ENCODE results near the gene NPHP4. TPM values are rescaled to one million over a fixed set of nuclear protein-coding genes. Genes with fewer than 3 reads are reported as not detected.
A peak's percentile ranks its signal among the peaks of the same experiment; 100 is the strongest.

NPHP4 gene
- total RNA-seq, 1 donor from 2014 or later: 19.0 TPM

- Mint-ChIP-seq H3K9me3 (no peaks in the 10 kb centered on the region), H3K4me1 (ENCODE audit: low read depth) (peaks cover 10% of the 10 kb centered on the region), H3K27me3 (ENCODE audit: low read depth) (no peaks in the 10 kb centered on the region), H3K36me3 (ENCODE audit: low read depth) (peaks cover 5% of the 10 kb centered on the region), H3K4me3 (ENCODE audit: low read depth) (no peak overlapping the region), H3K27ac (no peak overlapping the region)
- intact Hi-C loops (cut with micrococcal nuclease): no loop called here
- no peak for DNase-seq (ENCODE audit: low spot score)
Observed at GRCh38 chr1:5966543-5967205, 25.6 kb downstream of the NPHP4 start.

GRCh38 chr1:5965586-5966131, 26.6 kb downstream of the NPHP4 start:
- H3K36me3 Mint-ChIP-seq (ENCODE audit: low read depth): peaks cover 12% of the 10 kb centered on the region
- no peaks in the 10 kb centered on the region for H3K9me3 Mint-ChIP-seq
- H3K4me1 Mint-ChIP-seq (ENCODE audit: low read depth): peaks cover 16% of the 10 kb centered on the region
- H3K4me3 Mint-ChIP-seq (ENCODE audit: low read depth): no peak overlapping the region
- DNase-seq (ENCODE audit: low spot score): no peak
- intact Hi-C loops (cut with micrococcal nuclease): no loop called here
- H3K27ac Mint-ChIP-seq: no peak overlapping the region
- H3K27me3 Mint-ChIP-seq (ENCODE audit: low read depth): no peaks in the 10 kb centered on the region

GRCh38 chr1:5962265-5963105, 29.7 kb downstream of the NPHP4 start:
- no peak overlapping the region for H3K4me3 Mint-ChIP-seq (ENCODE audit: low read depth)
- no peaks in the 10 kb centered on the region for H3K9me3 Mint-ChIP-seq
- peak overlapping the region; percentile 38 for H3K27ac Mint-ChIP-seq
- intact Hi-C loops (cut with micrococcal nuclease): no loop called here
- no peaks in the 10 kb centered on the region for H3K27me3 Mint-ChIP-seq (ENCODE audit: low read depth)
- H3K4me1 Mint-ChIP-seq (ENCODE audit: low read depth): peaks cover 36% of the 10 kb centered on the region
- no peak for DNase-seq (ENCODE audit: low spot score)
- H3K36me3 Mint-ChIP-seq (ENCODE audit: low read depth): peaks cover 27% of the 10 kb centered on the region

GRCh38 chr1:5961601-5962000, 30.6 kb downstream of the NPHP4 start:
- peak overlapping the region; percentile 50 for H3K27ac Mint-ChIP-seq
- H3K27me3 Mint-ChIP-seq (ENCODE audit: low read depth): no peaks in the 10 kb centered on the region
- H3K36me3 Mint-ChIP-seq (ENCODE audit: low read depth): peaks cover 32% of the 10 kb centered on the region
- peak overlapping the region; percentile 52 for H3K4me3 Mint-ChIP-seq (ENCODE audit: low read depth)
- H3K4me1 Mint-ChIP-seq (ENCODE audit: low read depth): peaks cover 41% of the 10 kb centered on the region
- intact Hi-C loops (cut with micrococcal nuclease): no loop called here
- no peak for DNase-seq (ENCODE audit: low spot score)
- H3K9me3 Mint-ChIP-seq: no peaks in the 10 kb centered on the region

- Mint-ChIP-seq H3K4me3 (ENCODE audit: low read depth) (peak overlapping the region; percentile 31), H3K4me1 (ENCODE audit: low read depth) (peaks cover 49% of the 10 kb centered on the region), H3K27ac (peak overlapping the region; percentile 13), H3K36me3 (ENCODE audit: low read depth) (peaks cover 38% of the 10 kb centered on the region), H3K9me3 (no peaks in the 10 kb centered on the region), H3K27me3 (ENCODE audit: low read depth) (no peaks in the 10 kb centered on the region)
- no peak for DNase-seq (ENCODE audit: low spot score)
- intact Hi-C loops (cut with micrococcal nuclease): no loop called here
Observed at GRCh38 chr1:5960336-5960735, 31.9 kb downstream of the NPHP4 start.

GRCh38 chr1:5959667-5960230, 32.5 kb downstream of the NPHP4 start:
- Mint-ChIP-seq H3K4me3 (ENCODE audit: low read depth) (peak overlapping the region; percentile 9), H3K36me3 (ENCODE audit: low read depth) (peaks cover 43% of the 10 kb centered on the region), H3K27ac (peak overlapping the region; percentile 33), H3K27me3 (ENCODE audit: low read depth) (no peaks in the 10 kb centered on the region), H3K9me3 (no peaks in the 10 kb centered on the region), H3K4me1 (ENCODE audit: low read depth) (peaks cover 54% of the 10 kb centered on the region)
- intact Hi-C loops (cut with micrococcal nuclease): loop anchor here (5.0 kb wide), 1 partner anchor 42 kb away; no protein-coding TSS in a partner anchor
- no peak for DNase-seq (ENCODE audit: low spot score)

GRCh38 chr1:5959087-5959486, 33.1 kb downstream of the NPHP4 start:
- intact Hi-C loops (cut with micrococcal nuclease): loop anchor here (5.0 kb wide), 1 partner anchor 42 kb away; no protein-coding TSS in a partner anchor
- Mint-ChIP-seq H3K9me3 (no peaks in the 10 kb centered on the region), H3K27ac (peak overlapping the region; percentile 33), H3K4me3 (ENCODE audit: low read depth) (peak overlapping the region; percentile 9), H3K36me3 (ENCODE audit: low read depth) (peaks cover 47% of the 10 kb centered on the region), H3K27me3 (ENCODE audit: low read depth) (no peaks in the 10 kb centered on the region), H3K4me1 (ENCODE audit: low read depth) (peaks cover 60% of the 10 kb centered on the region)
- DNase-seq (ENCODE audit: low spot score): no peak

GRCh38 chr1:5956022-5956830, 36.0 kb downstream of the NPHP4 start:
- no peaks in the 10 kb centered on the region for H3K27me3 Mint-ChIP-seq (ENCODE audit: low read depth)
- intact Hi-C loops (cut with micrococcal nuclease): loop anchor here (5.0 kb wide), 1 partner anchor 39 kb away; no protein-coding TSS in a partner anchor
- H3K27ac Mint-ChIP-seq: peak overlapping the region; percentile 67
- peaks cover 57% of the 10 kb centered on the region for H3K36me3 Mint-ChIP-seq (ENCODE audit: low read depth)
- H3K9me3 Mint-ChIP-seq: no peaks in the 10 kb centered on the region
- DNase-seq (ENCODE audit: low spot score): no peak
- H3K4me3 Mint-ChIP-seq (ENCODE audit: low read depth): no peak overlapping the region
- H3K4me1 Mint-ChIP-seq (ENCODE audit: low read depth): peaks cover 57% of the 10 kb centered on the region

- peak overlapping the region; percentile 1 for H3K4me3 Mint-ChIP-seq (ENCODE audit: low read depth)
- no peaks in the 10 kb centered on the region for H3K27me3 Mint-ChIP-seq (ENCODE audit: low read depth)
- intact Hi-C loops (cut with micrococcal nuclease): loop anchor here (1.0 to 5.0 kb wide), 4 partner anchors 20 to 72 kb away; partner anchors contain the start of gene NPHP4
Observed at GRCh38 chr1:5955479-5955977, 36.7 kb downstream of the NPHP4 start.

GRCh38 chr1:5954964-5955363, 37.3 kb downstream of the NPHP4 start:
- Mint-ChIP-seq H3K36me3 (ENCODE audit: low read depth) (peaks cover 51% of the 10 kb centered on the region), H3K27me3 (ENCODE audit: low read depth) (no peaks in the 10 kb centered on the region), H3K4me3 (ENCODE audit: low read depth) (peak overlapping the region; percentile 27), H3K27ac (peak overlapping the region; percentile 73), H3K9me3 (no peaks in the 10 kb centered on the region), H3K4me1 (ENCODE audit: low read depth) (peaks cover 45% of the 10 kb centered on the region)
- DNase-seq (ENCODE audit: low spot score): peak; percentile 26
- intact Hi-C loops (cut with micrococcal nuclease): loop anchor here (1.0 to 5.0 kb wide), 4 partner anchors 20 to 72 kb away; partner anchors contain the start of gene NPHP4

More at GRCh38 chr1:5955479-5955977, 36.7 kb downstream of the NPHP4 start:
- peaks cover 51% of the 10 kb centered on the region for H3K4me1 Mint-ChIP-seq (ENCODE audit: low read depth)
- peaks cover 54% of the 10 kb centered on the region for H3K36me3 Mint-ChIP-seq (ENCODE audit: low read depth)
- H3K9me3 Mint-ChIP-seq: no peaks in the 10 kb centered on the region
- peak; percentile 27 for DNase-seq (ENCODE audit: low spot score)
- H3K27ac Mint-ChIP-seq: peak overlapping the region; percentile 73

GRCh38 chr1:5953386-5953785, 38.8 kb downstream of the NPHP4 start:
- no peak overlapping the region for H3K4me3 Mint-ChIP-seq (ENCODE audit: low read depth)
- no peak overlapping the region for H3K27ac Mint-ChIP-seq
- H3K4me1 Mint-ChIP-seq (ENCODE audit: low read depth): peaks cover 38% of the 10 kb centered on the region
- no peaks in the 10 kb centered on the region for H3K27me3 Mint-ChIP-seq (ENCODE audit: low read depth)
- intact Hi-C loops (cut with micrococcal nuclease): no loop called here
- H3K9me3 Mint-ChIP-seq: no peaks in the 10 kb centered on the region
- H3K36me3 Mint-ChIP-seq (ENCODE audit: low read depth): peaks cover 46% of the 10 kb centered on the region
- no peak for DNase-seq (ENCODE audit: low spot score)

All from activated T-helper 2 cell treated with anti-CD3 and anti-CD28 coated beads, Interferon-gamma antibody, Interleukin-2, Interleukin-4, amounts not matched to agents 10 μg/mL and 5 μg/mL and 100 μg/mL, durations not matched to agents 14 hours and 24 hours and 36 hours (primary cell).